Effector memory CD4-positive, alpha-beta T cell (primary cell): ENCODE results near the gene GPR176.

Experiments
- DNase-seq, 3 donors: peaks; one replicate each; pipeline ENCODE4 v3.0.0-alpha.2; 2020
- H3K27ac ChIP-seq: 2 replicates; pipeline ENCODE4 v1.7.0; 2013; ENCODE audit warnings: mild to moderate bottlenecking, low read length, moderate library complexity; ENCODE audit not compliant: insufficient read depth, poor library complexity, severe bottlenecking
- H3K27me3 ChIP-seq: replicated peaks from 2 replicates; pipeline ENCODE4 v1.7.0; 2013; ENCODE audit warnings: mild to moderate bottlenecking, low read length; ENCODE audit not compliant: insufficient read depth, control insufficient read depth, poor library complexity, severe bottlenecking
- H3K36me3 ChIP-seq: 2 replicates; pipeline ENCODE4 v1.7.0; 2013; ENCODE audit warnings: mild to moderate bottlenecking, low read length, moderate library complexity; ENCODE audit not compliant: control insufficient read depth, insufficient read depth
- H3K4me1 ChIP-seq: 2 replicates; pipeline ENCODE4 v1.7.0; 2013; ENCODE audit warnings: low read length, mild to moderate bottlenecking; ENCODE audit not compliant: control insufficient read depth, insufficient read depth, poor library complexity, severe bottlenecking
- H3K4me3 ChIP-seq: 2 replicates; pipeline ENCODE4 v1.7.0; 2013; ENCODE audit warnings: low read length, low read depth, mild to moderate bottlenecking; ENCODE audit not compliant: insufficient read depth, poor library complexity, severe bottlenecking
- H3K9me3 ChIP-seq: 2 replicates; pipeline ENCODE4 v1.7.0; 2013; ENCODE audit warnings: mild to moderate bottlenecking, low read length, moderate library complexity; ENCODE audit not compliant: control insufficient read depth

GPR176 gene

DNA sequence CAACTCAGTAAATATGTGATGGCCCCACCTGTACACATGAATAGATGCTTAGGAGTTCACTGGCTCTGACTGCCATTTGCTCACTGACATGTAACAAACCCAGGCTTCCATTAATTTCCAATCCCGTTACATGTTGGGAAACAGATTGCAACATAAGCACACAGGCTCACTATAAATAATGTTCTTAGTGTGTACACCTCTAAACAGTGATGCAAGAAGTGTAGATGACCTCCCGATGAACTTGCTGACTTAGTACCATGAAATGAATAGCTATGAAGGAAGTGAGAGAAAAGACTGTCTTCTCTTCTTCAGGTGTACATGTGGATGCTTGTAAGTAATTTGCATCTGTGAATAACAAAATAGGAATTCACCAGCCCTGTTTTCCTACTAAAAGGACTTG is 116.0 kb downstream of the GPR176 start:
- H3K4me1 ChIP-seq: no peaks in the 10 kb centered on the region
- no peak for DNase-seq
- no peak overlapping the region for H3K4me3 ChIP-seq
- H3K27ac ChIP-seq: no peak overlapping the region
- no peaks in the 10 kb centered on the region for H3K36me3 ChIP-seq
- H3K27me3 ChIP-seq: no peaks in the 10 kb centered on the region
- H3K9me3 ChIP-seq: no peaks in the 10 kb centered on the region

DNA sequence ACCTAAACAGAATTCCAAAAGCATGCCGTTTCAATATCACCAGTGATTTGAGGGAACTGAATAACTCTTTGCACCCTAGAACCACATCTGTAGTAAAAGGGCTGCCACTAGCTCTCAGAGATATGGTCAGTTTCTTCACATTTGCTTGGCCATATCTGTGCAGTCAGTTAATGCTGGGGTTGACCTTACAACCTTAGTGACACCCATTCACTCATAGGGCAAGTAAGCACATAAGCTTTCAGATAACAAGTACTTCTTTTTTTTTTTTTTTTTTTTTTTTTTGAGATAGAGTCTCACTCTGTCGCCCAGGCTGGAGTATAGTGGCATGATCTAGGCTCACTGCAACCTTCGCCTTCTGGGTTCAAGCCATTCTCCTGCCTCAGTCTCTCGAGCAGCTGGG is 117.0 kb downstream of the GPR176 start:
- H3K27ac ChIP-seq: no peak overlapping the region
- DNase-seq: no peak
- H3K4me3 ChIP-seq: no peak overlapping the region
- H3K9me3 ChIP-seq: no peaks in the 10 kb centered on the region
- no peaks in the 10 kb centered on the region for H3K4me1 ChIP-seq
- no peaks in the 10 kb centered on the region for H3K36me3 ChIP-seq
- no peaks in the 10 kb centered on the region for H3K27me3 ChIP-seq

DNA sequence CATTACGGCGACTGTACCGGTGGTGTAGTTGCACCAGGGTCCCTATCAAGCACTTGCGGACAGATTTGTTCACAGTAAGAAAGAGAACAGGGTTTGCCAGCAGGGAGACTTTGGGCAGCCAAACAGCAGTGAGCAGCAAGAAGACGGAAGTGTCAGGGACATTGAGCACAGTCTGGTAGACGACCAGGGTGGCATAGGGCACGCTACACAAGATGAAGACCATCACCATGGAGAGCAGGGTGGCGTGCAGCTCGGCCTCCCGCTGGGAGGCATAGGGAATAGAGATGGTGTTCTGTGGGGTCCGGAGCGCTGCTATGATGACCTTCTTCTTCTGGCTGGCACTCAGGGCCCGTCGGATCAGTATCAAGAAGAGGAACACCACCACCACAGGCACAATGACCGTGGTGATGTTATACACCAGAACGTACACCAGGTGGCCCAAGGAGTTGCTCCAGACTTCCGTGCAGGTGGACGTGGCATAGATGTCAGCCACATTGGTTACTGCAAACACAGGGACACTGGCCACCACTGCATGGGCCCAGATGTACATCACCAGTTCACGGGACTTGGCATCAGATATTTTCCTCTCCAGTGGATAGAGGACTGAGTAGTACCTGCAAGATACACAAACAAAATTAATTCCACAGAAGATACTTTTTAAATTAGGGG is 118.3 kb downstream of the GPR176 start:
- no peaks in the 10 kb centered on the region for H3K36me3 ChIP-seq
- H3K4me1 ChIP-seq: no peaks in the 10 kb centered on the region
- H3K4me3 ChIP-seq: no peak overlapping the region
- no peaks in the 10 kb centered on the region for H3K9me3 ChIP-seq
- DNase-seq: no peak
- no peak overlapping the region for H3K27ac ChIP-seq
- H3K27me3 ChIP-seq: no peaks in the 10 kb centered on the region

DNA sequence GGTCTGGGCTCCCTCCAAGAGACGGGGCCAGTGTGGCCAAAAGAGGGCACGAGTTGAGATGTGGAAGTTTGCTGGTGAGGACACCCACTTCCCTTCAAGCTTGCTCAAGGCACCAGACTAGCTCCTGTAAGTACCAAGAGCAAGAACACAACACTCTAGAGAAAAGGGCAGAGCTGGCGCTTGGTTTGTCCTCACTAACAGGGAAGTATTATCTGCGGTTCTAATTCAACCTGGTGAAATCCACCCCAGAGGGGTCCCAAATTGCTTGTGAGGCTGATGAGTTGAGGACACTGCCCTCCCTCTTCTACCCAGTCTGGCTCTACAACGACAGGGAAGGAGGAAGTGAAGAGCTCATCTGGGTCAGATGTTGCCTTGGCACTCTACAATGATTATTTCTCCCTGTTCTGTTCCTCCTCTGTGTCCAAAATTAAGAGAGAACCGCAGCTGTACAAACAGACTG is 120.5 kb downstream of the GPR176 start:
- Histone ChIP-seq H3K27me3 (no peaks in the 10 kb centered on the region), H3K27ac (no peak overlapping the region), H3K9me3 (no peaks in the 10 kb centered on the region), H3K4me3 (no peak overlapping the region), H3K36me3 (no peaks in the 10 kb centered on the region), H3K4me1 (no peaks in the 10 kb centered on the region)
- DNase-seq: no peak

DNA sequence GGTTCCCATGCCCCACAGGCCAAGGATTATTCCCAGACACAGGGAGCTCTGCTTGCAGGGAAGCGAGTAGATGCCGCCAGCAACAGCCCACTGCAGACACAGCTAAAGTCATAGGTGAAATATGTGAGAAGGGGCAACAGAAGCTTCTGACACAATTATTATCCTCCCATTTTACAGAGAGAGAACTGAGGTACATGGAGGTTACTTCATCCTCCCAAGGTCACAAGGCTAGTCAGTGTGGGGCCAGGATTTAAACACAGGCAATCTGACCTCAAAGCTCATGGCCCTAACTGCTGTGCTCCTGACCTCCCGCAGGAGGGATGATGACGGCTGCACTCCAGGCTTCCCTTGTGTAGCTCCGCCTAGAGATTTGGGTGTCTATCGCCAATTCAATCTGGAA is 121.7 kb downstream of the GPR176 start:
- no peak for DNase-seq
- Histone ChIP-seq H3K9me3 (no peaks in the 10 kb centered on the region), H3K27me3 (no peaks in the 10 kb centered on the region), H3K4me1 (no peaks in the 10 kb centered on the region), H3K36me3 (no peaks in the 10 kb centered on the region), H3K27ac (no peak overlapping the region), H3K4me3 (no peak overlapping the region)

DNA sequence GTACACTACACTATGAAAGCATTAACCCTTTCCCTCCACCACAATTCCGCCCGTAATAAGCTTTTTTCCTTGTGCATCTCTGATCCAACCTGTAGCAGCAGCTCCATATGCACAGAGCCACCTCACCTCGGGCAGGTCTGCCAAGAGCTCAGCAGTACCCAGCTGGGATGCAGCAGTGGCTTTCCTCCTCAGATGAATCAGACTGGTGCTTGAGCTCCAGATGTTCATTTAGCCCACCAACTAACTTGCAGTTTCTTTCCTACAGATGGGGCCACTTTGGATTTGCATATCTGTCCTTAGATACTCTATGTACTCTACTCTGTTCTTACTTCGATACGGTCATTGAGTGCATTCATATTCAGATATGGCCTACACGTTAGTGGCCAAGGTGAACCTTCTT is 122.7 kb downstream of the GPR176 start:
- H3K27me3 ChIP-seq: no peaks in the 10 kb centered on the region

DNA sequence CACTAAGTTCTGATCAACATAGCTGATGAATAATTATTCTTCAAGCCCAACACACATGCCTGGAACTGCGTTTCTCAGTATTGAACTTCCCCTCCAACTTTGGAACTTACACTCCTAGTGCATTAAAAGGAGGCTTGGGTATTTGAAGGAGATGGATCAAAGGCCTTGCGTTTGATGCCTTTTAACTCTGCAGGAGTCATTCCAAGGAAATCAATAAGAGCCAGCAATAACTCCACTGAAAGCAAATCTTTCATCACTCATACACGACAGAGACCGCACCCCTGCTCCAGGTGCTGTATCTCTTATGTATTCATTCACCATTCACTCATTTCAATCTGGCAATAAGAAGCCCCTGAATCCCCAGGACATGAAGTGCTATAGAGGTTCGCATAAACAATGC is 123.5 kb downstream of the GPR176 start:
- Histone ChIP-seq H3K36me3 (no peaks in the 10 kb centered on the region), H3K9me3 (no peaks in the 10 kb centered on the region), H3K4me3 (no peak overlapping the region), H3K27ac (no peak overlapping the region), H3K4me1 (no peaks in the 10 kb centered on the region), H3K27me3 (no peaks in the 10 kb centered on the region)
- no peak for DNase-seq

More for the DNA sequence above, 122.7 kb downstream of the GPR176 start:
- no peaks in the 10 kb centered on the region for H3K4me1 ChIP-seq
- DNase-seq: no peak
- H3K4me3 ChIP-seq: no peak overlapping the region
- no peaks in the 10 kb centered on the region for H3K9me3 ChIP-seq
- no peak overlapping the region for H3K27ac ChIP-seq
- no peaks in the 10 kb centered on the region for H3K36me3 ChIP-seq

DNA sequence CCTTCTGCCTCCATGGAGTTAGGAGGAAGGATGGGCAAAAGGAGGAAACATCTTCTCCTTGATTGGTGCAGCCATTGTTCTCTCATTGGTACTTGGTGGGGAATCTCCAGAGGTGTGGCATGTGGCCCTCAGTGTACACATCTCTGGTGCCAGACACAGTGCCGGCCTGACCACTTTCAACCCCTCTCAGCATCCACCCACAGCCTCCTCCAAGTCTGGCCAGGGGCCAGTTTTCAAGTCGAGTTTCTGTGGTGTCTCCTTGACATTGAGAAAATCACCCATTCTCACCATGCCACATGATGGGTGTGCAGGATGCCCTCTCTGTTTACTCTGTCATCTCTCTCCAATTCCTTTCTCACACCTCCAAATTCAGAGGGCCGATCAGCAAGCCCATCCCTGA is 124.6 kb downstream of the GPR176 start:
- H3K36me3 ChIP-seq: no peaks in the 10 kb centered on the region
- DNase-seq: no peak
- no peak overlapping the region for H3K27ac ChIP-seq
- H3K27me3 ChIP-seq: no peaks in the 10 kb centered on the region
- no peaks in the 10 kb centered on the region for H3K4me1 ChIP-seq
- no peaks in the 10 kb centered on the region for H3K9me3 ChIP-seq
- H3K4me3 ChIP-seq: no peak overlapping the region

DNA sequence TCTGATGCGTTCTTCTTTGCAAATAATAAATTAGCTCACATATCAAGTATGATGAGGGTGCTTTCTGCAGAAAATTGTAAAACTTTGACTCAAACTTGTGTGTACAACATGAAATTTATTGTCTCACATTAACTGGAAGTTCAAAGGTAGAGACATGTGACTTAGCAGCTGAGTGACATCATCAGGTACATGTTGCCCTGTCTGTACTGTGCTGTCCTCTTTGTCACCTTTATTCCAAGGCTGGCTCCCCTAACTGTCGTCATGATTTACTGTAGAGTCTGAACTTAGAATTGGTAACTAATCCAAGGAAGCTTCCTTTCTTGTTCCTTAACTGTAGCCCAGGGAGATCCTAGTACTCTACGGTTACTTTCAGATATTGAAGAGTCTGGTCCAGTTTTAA is 125.1 kb downstream of the GPR176 start:
- no peaks in the 10 kb centered on the region for H3K9me3 ChIP-seq
- no peaks in the 10 kb centered on the region for H3K27me3 ChIP-seq
- DNase-seq: no peak
- H3K27ac ChIP-seq: no peak overlapping the region
- no peaks in the 10 kb centered on the region for H3K36me3 ChIP-seq
- H3K4me1 ChIP-seq: no peaks in the 10 kb centered on the region
- no peak overlapping the region for H3K4me3 ChIP-seq

DNA sequence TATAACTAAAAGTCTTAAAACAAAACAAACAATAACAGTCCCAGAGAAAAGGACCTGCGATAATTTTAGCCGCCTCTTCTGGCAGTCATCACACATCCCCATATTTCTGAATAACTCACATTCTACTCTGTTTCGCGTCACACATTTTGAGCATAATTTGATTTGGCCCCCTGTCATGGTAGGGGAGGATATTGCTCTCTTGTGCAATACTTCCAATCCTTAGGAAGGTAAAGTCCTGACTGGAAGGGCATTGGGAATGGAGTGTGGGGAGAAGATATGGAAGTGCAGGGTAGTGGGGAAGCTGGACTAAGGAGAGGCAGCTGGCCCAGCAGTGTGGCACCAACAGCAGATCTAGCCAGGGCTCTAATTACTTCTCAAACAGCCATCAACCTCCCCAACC is 126.1 kb downstream of the GPR176 start:
- Histone ChIP-seq H3K4me3 (no peak overlapping the region), H3K36me3 (no peaks in the 10 kb centered on the region), H3K27ac (no peak overlapping the region), H3K27me3 (no peaks in the 10 kb centered on the region), H3K4me1 (no peaks in the 10 kb centered on the region), H3K9me3 (no peaks in the 10 kb centered on the region)
- DNase-seq: no peak
